ENCODE results near the gene DBH. TPM values are rescaled to one million over a fixed set of nuclear protein-coding genes. Genes with fewer than 3 reads are reported as not detected.
"Not testable (repeated sequence)": the region's sequence is repeated elsewhere in the genome, so short reads cannot be mapped to it uniquely, and the experiment has no call there.

DBH gene
- polyA plus RNA-seq, 4 donors, result 0.77 to 2.3 (median 1.7) TPM

DNA sequence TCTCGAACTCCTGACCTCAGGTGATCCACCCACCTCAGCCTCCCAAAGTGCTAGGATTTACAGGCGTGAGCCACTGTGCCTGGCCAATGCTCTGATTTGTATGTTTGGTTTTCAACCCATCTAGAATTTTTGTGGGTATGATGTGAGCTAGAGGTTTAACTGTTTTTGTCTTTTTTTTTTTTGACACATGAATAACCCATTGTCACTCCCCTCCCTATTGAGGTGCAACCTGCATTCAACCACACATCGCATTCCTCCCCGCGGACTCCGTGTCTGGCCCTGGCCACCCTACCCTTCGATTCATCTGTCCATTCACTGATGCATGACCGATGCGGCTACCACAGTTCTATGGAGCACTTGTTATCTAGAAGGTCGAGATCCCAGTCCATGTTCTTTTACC is 17.4 kb upstream of the DBH start:
- no peak for DNase-seq (ENCODE audit: low read depth in 4 of 4, low spot score in 3 of 4)

GRCh38 chr9:133619791-133620190 is 16.4 kb upstream of the DBH start:
- no peak for DNase-seq (ENCODE audit: low read depth in 4 of 4, low spot score in 3 of 4)

- DNase-seq (ENCODE audit: low read depth in 4 of 4, low spot score in 3 of 4), result no peak
Measured at GRCh38 chr9:133621725-133622267, 14.4 kb upstream of the DBH start.

GRCh38 chr9:133622555-133622954 is 13.6 kb upstream of the DBH start:
- no peak for DNase-seq (ENCODE audit: low read depth in 4 of 4, low spot score in 3 of 4)

DNA sequence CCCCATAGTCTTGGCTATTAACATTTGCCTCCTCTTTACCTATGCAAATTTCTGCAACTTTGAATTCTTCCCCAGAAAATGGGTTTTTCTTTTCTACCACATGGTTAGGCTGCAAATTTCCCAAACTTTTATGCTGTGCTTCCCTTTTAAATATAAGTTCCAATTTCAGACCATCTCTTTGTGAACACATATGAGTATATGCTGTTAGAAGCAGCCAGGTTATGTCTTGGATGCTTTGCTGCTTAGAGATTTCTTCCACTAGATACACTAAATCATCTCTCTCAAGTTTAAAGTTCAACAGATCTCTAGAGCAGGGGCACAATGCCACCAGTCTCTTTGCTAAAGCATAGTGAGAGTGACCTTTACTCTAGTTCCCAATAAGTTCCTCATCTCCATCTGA is 10.2 kb upstream of the DBH start:
- DNase-seq (ENCODE audit: low read depth in 4 of 4, low spot score in 3 of 4), result not testable (repeated sequence)

GRCh38 chr9:133627341-133627740 is 8.8 kb upstream of the DBH start:
- DNase-seq (ENCODE audit: low read depth in 4 of 4, low spot score in 3 of 4), result no peak

DNA sequence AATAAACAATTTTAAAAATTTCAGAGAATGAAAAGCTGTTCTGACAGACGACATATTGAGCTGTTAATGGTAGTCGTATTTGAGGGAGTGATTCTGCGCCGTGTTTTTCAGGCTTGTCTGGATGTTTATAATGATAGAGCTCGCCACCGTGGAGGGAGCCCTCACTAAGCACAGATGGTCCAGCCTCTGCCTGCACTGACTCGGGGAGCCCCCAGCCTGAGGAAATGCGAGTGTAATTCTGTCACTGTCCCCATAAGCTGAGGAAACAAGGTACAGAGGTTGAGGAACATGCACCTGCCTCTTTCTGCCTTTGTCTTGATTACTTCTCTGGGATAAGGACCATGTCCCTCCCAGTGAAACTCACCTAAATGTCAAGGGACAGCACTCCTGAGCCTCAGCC is 7.4 kb upstream of the DBH start:
- DNase-seq (ENCODE audit: low read depth in 4 of 4, low spot score in 3 of 4), result no peak

- DNase-seq (ENCODE audit: low read depth in 4 of 4, low spot score in 3 of 4), result no peak
Measured at GRCh38 chr9:133629221-133630110, 6.7 kb upstream of the DBH start.

DNA sequence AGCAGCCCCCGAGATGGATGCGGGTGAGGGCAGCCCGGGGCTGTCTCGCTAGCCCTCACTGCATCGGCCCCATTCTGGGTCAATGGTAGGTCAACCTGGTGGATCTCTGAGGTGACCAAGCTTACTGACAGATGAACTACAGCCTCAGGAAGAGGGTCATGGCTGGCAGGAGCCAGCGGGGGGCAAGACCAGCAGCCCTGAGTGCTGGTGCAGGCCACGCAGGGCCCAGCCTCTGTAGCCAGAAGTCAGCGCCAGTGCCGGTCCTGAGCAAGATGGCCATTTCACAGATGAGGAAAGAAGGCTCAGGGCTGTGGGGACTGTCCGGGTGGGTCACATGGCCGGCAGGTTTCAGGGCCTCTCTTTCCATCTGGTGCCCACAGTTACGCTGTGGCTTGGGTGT is 5.1 kb upstream of the DBH start:
- DNase-seq (ENCODE audit: low read depth in 4 of 4, low spot score in 3 of 4), result no peak

DNA sequence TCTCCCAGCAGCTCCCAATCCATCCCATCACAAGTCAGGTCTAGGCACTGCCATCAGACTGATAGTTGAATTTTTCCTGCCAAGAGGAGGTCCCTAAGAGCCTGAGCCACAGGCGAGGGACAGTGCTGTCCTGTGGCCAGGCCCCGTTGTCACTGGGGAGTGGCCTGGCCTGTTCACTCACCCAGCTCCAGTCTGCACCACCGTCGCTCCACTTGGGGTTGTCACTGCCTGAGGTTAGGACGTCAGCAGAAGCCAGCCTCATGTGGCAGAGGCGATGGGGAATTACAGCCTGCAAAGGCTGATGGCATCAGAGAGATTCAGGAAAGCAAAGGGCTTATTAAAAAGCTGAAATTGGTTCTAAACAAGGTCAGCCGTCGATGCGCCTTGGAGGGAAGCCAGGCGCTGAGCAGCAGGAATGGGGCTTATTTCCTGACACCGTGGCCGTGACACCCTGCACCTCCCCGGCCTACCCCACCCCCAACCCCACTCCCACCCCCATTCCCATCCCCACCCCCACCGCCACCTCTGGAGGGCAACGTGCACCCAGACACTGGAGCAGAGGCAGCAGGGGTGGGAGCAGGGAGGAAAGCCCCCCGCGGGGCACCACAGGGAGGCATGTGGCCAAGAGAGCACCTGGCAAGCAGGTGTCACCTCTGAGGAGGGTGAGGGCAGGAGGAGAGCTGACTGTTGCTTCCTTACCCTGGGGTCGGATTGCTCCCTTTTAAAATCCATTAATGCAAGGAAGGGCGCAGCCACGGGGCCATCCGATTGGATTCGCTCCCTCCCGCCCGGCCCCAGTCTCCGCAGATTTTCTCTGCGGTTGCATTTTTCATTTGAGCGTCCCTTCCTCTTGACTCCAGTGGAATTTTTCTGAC is 3.1 kb upstream of the DBH start:
- DNase-seq (ENCODE audit: low read depth in 4 of 4, low spot score in 3 of 4), result no peak

GRCh38 chr9:133633681-133634080 is 2.5 kb upstream of the DBH start:
- DNase-seq (ENCODE audit: low read depth in 4 of 4, low spot score in 3 of 4), result no peak

DNA sequence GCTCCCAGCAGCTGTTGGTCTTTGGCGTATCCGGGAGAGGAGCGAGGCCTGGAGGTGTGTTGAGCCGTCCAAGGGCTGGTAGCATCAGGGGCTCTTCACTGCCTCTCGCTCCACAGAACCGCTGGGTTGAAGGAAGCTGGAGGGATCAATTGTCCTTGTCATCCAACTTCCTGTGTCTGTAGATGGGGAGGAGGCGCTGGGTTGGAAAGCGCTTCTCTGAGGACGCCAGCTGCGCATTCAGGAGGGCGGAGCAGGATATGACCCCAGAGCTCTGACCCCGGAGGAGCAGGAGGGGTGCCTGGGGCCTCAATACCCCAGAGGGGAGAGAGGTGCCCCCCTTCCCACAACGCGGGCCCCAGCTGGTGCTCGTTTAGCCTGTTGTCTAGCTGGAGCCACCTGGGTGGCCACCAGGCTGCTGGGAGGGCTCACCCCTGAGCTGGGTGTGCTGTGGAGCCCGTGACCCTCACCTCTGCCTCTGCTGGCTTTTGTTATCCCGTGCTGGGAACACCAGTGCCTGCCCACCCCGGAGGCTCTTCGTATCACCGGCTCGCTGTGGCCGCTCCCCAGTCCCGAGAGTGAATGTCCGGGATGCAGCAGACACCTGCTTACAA is 2.0 kb upstream of the DBH start:
- DNase-seq (ENCODE audit: low read depth in 4 of 4, low spot score in 3 of 4), result no peak

DNA sequence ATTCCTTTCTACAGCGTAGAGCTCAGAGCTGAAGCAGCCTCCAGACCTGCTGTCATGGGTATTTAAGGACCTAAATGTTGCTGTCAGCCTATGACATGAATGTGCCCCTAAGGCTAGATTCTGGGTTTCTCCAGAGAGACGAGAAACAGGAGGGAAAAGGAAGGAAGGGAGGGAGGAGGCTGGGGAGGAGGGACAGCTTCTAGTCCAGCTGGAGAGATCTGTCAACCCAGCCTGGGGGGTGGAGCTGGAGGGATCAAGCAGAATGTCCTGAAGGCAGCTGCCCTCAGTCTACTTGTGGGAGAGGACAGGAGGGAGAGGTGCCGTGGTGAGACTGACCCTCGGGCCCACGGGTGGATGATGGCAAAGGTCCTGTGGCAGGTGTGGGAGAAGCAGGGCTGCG is 1.1 kb upstream of the DBH start:
- no peak for DNase-seq (ENCODE audit: low read depth in 4 of 4, low spot score in 3 of 4)

GRCh38 chr9:133636902-133637301 is 739 bp downstream of the DBH start:
- no peak for DNase-seq (ENCODE audit: low read depth in 4 of 4, low spot score in 3 of 4)

- no peak for DNase-seq (ENCODE audit: low read depth in 4 of 4, low spot score in 3 of 4)
Measured at GRCh38 chr9:133637451-133638055, 1.4 kb downstream of the DBH start.

GRCh38 chr9:133638076-133638475 is 1.9 kb downstream of the DBH start:
- no peak for DNase-seq (ENCODE audit: low read depth in 4 of 4, low spot score in 3 of 4)

- DNase-seq (ENCODE audit: low read depth in 4 of 4, low spot score in 3 of 4), result no peak
Measured at GRCh38 chr9:133638711-133639110, 2.5 kb downstream of the DBH start.

DNA sequence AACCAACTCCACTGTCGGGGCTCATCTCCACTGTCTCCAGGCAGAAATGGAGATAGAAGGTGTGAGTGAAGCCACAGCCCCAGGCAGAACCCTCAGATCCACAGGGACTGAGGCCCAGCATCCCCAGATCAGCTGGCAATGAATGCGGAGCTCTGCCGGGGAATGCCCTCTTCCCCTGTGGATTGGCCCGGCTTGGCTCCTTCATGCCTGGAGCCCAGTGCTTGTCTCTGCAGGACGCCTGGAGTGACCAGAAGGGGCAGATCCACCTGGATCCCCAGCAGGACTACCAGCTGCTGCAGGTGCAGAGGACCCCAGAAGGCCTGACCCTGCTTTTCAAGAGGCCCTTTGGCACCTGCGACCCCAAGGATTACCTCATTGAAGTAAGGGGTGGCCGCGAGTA is 3.5 kb downstream of the DBH start:
- DNase-seq (ENCODE audit: low read depth in 4 of 4, low spot score in 3 of 4), result no peak

DNA sequence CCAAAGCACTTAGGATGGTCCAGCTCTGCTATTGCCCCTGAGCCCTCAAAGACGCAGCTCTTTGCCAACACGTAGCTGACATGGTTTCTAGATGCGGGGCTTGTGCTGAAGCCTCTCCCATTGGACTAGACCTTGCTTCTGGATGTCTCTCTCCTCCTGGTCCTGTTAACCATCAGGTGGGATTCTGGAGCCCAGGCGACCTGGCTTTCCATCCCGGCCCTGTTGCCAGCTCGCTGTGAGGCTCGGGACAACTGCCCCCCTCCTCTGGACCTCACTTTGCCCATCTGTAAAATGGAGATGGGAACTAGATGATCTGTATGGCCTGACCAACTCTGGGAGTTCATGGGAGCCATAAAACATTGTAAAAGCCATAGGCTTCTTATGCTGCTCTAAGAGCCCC is 4.0 kb downstream of the DBH start:
- no peak for DNase-seq (ENCODE audit: low read depth in 4 of 4, low spot score in 3 of 4)

GRCh38 chr9:133640580-133641395 is 4.6 kb downstream of the DBH start:
- no peak for DNase-seq (ENCODE audit: low read depth in 4 of 4, low spot score in 3 of 4)

All from left renal pelvis (tissue), 4 donors.